Activated effector memory CD4-positive, alpha-beta T cell treated with anti-CD3 and anti-CD28 coated beads, Interleukin-2, amount 50 U/mL, for 16 hours (primary cell): ENCODE results near the gene BEND6.
A peak's percentile ranks its signal among the peaks of the same experiment; 100 is the strongest.

Source experiments
- DNase-seq: peaks from one replicate; pipeline ENCODE4 v3.0.0-alpha.2; 2020

Gene BEND6, protein sequence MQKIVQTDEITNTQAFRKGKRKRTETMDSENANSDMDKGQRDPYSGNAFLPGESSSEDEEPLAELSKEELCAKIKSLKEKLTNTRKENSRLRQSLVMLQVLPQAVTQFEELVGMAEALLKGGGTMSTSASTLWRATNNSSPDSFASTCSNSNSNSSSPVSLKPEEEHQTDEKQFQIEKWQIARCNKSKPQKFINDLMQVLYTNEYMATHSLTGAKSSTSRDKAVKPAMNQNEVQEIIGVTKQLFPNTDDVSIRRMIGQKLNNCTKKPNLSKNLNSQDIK

DNA sequence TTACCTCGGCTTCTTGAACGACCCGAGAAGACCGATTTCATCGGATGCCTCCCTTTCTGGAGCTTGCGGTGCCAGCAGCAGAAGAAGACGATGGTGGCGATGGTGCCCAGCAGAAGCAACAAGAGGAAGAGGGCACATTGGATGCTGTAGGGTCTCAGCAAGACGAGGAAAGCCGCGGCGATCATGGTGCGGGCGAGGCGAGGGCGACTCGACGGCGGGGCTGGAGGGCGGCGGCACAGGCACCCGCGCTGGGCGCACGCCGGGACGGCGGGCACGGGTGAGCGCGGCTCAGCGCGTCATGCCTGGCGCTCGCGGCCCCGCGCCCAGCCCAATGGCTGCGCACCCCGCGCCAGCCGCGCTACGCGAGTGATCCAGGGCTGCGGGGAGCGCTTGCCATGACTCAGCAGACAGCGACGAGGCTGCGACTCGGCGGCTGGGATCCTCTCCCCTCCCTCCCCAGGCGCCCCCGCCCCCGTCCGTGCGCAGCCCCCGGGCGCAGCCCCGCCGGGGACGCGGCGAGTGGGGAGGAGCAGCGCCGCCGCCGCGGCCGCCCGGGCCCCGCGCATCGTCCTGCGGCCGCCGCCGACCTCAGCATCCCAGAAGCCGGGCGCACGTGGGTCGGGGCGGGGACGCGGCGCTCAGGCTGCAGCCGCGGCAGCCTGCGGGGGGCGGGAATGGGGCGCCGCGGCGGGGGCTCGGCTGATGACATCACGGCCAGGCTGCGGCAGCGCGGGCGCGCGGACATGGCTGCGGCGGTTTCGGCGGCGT lies at the start of gene BEND6:
TSS of gene BEND6 (plus strand) at position 705 of the 768 bp plus-strand sequence. CDS start 26,704 bp downstream, outside the sequence.
- peak; percentile 72 for DNase-seq

DNA sequence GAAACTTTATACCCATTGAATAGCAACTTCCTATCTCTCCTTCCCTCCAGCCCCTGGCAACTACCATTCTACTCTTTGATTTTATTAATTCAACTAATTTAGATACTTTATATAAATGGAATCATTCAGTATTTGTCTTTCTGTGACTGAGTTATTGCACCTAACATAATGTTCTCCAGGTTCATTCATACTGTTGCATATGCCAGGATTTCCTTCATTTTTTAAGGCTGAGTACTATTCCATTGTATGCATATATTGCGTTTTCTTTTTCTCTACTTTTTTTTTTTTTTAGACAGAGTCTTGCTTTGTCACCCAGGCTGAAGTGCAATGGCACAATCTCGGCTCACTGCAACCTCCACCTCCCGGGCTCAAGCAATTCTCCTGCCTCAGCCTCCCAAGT lies 49.5 kb upstream of the BEND6 start:
- DNase-seq, result no peak

DNA sequence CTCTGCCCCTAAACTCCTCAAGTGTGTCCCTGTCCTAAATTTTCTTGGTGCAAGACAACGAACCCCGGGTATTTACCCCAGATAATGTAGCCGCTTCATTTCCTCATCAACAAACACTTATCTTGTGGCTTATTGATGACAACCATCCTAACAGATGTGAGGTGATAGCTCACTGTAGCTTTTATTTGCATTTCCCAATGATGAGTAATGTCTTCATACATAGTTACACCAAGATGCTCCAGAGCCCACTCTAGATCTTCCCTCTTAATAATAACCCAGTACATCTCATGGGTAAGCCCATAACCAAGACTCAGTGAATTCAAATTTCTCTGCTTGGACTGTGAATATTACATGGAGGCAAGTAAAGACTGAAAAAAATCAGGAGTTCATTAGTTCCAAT lies 48.2 kb upstream of the BEND6 start:
- no peak for DNase-seq

DNA sequence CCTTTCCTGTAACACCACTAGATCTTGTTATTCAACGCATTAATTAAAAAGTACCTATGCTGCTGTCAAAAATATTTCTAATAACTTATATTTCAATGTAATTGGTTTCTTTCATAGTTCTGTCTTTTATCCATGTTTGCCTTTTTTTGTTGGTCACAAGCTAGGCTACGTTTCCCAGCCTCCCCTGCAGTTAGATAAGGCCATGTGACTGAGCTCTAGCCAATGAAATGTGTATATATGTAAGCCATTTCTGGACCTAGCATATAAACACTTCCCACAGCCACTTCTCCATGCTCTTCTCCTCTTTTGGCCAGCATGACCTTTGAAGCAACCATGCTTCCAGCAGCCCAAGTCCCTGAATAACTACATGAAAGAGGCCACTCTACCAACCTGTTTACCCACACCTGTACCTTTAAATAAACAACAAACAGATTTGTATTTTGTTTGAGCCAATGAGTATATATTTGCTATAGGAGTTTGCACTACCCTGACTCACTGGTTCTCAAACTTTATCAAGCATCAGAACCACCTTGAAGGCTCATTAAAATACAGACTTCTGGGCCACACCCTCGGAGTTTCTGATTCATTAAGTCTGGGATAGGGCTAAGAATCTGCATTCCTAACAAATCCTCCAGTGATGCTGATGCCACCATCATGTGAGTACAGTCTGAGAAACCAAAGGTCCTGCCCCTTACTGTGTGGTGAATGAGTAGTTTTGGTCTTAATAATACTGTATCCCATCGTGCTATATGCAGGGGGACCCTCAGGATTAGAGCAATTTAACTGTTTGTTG lies 45.6 kb upstream of the BEND6 start:
- no peak for DNase-seq

DNA sequence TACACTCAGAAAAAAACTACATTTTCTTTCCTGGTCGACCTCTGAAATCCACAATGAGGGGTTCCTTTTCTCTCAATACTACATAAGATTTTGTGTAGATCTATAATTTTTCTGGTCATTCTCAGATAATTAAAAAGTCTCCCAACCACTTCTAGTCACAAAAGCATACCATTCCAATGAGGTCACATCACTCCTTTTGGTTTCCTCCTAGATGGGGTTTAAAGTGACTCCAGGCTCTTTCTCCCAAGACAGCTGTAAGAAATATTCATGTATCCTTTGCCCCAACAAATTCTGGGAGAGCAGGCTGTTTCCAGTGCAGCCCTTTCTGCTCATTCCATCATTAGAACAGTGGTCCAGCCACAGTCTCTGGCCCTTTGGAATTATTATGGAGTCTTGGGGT lies 43.1 kb upstream of the BEND6 start:
- no peak for DNase-seq

DNA sequence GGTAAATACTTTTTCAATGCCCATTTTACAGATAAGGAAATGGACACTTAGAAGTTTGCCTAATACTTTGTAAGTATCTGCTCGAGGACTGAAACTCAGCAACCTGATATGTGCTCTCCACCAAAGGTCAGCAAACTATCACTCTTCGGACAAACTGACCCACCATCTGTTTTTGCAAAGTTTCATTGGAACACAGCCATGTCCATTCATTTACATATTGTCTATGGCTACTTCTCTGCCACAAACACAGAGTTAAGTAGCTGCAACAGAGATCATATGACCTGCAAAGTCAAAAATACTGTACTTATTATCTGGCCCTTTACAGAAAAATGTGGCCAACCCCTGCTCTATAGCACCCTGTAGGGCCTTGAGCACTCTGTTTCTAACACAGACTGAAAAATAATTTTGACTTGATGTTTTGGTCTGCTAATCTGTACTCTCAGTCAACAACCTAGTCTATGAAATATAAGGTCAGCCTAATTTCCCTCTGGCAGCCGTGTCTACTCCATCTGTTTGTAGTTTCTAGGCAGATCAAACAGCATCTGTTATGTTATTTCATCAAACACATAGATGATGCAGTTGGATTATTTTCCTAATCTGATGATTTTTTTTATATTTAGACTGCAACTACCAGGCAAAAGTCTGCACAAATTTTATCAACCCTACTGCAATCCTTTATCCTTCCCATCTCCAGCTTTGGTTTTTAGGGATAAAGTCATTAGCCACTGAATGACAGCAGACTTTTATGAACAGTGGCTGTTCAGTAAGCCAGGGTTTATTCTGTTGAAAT lies 41.4 kb upstream of the BEND6 start:
- DNase-seq, result no peak

DNA sequence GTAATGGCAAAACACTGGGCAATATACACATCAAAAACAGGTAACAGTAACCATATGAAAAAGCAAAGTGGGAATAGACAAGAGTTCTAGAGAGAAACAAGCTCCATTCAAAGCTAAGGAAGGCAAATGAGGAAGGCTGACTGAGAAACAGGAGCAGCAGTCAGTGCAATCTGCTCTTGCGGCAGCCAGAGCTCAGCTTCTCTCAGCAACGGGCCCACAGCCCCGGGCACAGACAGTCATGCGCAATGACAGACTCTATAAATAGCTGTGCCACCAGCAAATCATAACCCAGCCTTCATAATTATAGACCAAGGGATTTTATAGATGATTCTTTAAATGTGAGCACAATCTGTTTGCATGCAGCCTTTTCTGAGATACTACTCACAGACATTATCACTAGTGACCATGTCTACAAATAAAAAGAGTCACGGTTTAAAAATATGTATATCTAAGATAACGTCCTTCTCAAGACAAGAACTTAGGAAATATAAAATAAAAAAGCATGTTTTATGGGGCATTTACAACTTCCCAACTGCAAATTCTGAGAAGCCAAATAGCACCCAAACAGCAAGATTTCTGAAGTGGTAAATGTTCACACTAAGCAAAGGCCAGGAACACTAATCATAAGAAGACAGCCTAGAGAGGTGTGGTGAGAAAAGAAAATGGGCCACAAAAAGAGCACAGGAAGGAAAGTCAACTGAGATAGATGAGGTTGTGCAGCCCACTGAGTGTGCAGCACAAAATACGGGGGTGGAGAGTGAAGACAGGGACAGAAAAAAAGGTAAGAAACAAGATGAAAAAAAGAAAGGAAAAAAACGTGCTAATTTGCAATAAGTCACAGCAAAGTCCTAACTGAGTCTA lies 39.9 kb upstream of the BEND6 start:
- DNase-seq, result no peak

DNA sequence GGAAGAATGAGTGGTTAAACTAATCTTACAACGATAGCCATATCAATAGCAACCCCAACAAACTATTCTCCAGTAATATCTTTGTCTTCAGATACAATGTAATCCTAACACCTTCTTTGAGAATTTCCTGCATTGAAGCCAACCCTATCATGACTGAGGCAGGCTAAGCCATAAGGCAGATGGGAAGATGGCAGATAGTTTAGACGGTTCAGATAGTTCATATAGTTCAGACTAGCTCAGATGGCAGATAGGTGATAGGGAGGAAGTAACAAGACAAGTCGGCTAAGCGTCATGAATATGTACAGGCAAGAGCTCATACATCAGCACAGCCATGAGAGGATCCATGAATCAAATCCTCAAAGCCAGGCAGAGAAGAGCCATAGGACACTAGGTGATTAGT lies 39.1 kb upstream of the BEND6 start:
- no peak for DNase-seq

DNA sequence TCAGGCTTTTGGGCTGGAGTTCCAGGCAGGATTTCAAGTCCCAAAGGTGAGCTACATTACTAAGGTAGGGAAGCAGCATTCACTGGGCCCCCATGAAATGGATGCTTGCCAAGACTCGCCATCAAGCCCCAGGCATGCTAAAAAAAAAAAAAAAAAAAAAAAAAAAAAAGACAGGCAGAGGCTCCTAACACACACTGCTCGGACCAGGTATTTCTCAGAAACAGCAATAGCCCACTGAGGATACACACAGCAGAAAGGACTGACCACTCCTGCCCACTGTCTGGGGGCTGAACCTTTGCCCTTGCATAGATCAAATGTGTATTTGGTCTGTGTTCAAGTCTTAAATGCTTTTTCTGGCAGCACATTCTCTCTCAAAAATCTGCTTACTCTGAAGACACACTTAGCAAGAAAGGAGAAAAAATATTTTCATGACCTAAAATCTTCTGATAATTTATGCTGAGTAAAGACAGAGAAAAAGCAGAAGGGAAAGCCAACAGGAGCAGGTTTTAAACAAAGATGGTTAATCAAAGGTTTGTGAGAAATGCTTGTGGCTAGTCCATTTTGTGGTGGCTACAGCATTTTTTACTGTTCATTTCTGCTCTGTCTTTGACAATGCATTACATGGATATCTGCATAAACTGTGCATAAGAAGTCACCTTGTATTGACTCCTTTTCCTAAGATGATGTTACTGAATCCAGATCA lies 37.9 kb upstream of the BEND6 start:
- DNase-seq, result no peak

DNA sequence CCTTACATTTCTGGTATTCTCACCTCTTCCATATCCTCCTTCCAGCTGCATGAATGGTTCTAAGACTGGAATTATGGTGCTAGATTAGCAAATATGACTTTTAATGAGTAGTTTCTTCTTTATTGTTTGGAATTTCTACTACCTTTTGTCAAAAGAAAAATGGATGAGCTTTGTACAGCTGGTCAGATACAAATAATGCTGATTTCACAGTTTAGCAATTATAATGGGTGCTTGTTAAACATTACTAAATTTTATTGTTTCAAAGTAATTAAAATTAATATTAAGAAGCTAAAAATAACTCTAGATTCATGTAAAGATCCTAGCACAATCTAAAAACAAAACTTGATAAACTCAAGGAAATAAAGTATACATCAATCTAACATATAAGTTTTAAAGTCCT lies 32.3 kb upstream of the BEND6 start:
- no peak for DNase-seq

DNA sequence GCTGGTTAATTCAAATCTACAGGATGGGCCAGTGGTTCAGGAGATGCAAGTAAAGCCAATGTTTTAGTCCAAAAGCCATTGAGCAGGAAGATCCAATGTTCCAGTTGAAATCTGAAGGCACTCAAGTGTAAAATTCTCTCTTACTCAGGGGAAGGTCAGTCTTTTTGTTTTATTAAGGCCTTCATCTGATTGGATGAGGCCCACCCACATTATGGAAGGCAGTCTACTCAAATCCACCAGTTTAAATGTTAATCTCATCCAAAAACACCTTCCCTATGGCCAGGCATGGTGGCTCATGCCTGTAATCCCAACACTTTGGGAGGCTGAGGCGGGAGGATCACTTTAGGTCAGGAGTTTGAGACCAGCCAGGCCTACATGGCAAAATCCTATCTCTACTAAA lies 31.3 kb upstream of the BEND6 start:
- no peak for DNase-seq

DNA sequence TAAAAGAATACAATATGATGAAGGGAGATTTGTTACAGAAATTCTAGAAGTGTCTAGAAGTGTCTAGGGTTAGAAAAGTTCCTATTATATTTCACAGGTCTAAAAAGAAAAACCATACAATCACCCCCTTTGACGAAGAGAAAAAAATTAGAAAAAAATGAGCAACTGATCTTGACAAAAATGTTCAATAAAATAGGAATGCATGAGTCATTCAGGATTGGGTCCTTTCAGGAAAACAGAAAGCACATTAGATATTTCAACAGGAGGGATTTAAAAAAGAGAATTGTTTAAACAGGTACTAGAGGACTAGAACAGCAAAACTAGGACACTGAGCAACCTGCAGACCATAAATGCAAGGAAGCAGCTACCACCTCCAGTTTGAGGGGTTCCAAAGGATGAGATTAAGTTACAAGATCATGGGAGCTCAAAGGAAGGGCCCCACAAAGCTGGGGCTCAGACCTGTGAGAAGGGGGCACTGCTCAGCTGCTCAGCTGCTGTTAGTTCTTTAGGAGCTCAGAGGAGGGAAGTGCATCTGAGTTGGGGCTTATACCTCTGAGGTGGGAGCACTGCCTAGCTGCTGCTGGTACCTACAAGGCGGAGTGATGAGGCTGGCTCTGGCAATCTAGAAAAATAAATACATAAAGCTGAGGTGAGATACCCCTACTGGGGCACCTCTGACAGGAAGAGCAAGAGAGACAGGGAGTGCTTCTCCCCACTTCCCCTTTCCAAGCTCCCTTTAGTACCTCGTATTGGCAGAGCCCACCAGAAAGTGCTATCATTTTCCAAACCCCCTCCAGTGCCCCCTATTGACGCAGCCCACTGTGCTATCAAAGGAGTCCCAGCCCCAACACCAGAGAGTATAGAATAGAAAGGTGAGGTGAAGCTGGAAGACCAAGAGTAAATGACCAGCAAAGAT lies 27.1 kb upstream of the BEND6 start:
- DNase-seq, result no peak

DNA sequence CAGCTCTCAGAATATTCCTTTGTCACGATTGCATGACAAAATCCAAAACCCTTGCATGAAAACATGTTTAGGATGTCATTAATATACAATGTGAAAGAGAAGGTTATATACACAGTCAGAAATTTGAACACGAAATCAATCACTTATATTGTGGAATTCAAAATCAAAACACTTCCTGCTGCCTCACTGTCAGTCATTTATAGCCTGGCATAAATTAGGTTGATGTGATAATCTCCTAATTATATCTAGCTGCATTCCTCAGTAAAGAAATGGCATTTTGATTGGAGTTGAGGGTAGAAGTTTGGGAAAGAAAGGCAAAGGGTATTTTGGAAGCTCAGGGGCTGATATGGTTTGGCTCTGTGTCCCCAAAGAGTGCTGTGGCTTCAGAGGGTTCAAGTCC lies 24.1 kb upstream of the BEND6 start:
- no peak for DNase-seq

DNA sequence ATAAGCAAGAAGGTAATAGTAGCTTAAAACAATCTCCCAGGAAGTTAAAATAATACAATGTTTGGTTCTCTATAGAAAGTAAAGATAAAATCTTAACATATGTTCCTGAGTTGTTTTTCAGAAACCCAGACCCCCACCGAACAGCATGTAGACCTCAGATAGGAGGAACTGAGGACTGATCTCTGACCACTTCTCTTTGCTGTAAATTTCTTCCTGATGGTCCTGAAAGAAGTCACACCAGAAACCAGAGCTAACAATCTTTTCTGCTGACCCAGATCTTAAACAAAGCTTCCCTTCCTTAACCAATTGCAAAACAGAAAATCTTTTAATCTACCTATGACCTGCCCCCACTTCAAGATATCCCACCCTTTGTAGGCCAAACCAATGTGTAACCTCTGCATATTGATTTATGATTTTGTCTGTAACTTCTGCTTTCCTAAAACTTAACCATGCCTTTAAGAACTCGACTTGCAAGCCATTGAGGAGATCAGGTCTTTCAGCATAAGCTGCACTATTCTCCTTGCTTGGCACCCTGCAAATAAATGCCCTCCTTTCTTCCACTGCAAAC lies 21.9 kb upstream of the BEND6 start:
- no peak for DNase-seq

DNA sequence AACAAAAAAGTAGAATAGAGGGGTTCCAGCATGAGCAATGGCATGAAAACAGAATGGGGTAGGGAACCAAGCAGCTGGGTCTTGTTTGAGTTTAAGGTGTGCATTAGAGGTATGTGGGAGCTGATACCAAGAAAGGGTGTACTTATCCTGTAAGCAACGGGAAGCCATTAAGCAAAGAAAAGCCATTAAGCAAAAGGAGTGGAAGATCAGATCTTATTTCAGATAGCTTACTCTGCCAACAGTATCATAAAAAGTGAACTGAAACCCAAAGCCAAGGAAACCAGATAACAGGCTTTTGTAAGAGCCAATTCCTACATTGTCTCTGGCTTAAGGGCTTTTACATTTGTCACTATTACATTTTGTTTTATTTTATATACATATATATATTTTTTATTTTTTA lies 21.3 kb upstream of the BEND6 start:
- no peak for DNase-seq

DNA sequence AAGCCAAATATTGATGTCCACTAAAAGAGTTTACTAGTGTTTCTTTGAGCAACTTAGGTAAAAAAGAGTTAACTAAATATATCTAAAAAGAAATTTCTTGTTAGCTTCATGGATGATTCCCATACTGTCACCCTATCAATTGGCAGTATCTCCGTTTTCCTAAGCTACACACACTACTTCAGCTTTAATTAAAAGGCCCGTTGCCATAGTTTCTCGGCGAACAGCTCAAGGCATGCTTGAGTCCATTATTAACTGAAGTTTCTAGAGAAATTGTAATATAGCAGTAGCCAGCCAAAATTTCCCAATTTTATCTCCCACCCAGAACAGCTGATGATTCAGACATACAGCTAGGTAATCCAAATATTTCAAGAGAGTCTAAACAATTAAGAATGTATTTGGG lies 20.0 kb upstream of the BEND6 start:
- DNase-seq, result no peak

DNA sequence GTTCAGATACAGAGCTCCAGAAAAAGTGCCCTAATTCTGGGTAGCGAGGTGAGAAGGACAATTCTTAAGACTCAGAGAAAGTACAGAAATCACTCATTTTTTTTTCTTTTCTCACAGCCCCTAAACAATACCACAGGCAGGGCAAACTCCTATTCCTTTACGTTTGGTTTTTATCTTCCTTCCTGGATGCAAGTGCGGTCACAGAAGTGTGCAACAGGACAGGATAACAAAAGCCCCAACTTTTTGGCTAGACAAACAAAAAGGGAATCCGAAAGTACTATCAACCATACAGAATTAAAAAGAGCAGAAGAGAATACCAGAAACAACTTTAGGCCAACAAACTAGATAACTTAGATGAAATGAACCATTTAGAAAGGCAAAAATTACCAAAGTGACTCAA lies 18.4 kb upstream of the BEND6 start:
- no peak for DNase-seq

DNA sequence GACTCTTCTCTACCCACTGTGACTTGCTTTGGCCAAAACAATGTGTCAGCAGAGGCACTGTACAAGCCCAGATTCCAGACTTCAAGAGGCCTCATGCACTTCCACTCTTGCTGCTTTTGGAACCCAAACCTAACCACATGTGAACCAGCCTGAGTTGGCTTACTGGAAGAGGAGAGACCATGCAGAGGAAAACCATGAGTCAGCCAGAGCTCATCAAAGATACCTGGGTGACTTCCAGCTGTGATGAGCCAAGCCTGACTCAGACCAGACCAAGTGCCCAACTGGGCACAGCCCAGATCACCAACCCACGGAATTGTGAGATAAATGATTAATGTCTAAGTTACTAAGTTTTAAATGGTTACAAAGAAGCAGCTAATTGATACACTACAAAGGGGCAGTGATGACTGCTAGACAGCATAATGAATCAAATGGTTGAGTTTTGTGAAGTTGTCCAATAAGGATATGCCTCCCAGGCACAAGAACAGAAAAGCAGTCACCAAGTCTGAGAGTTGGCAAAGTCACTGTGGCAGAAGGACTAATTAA lies 16.2 kb upstream of the BEND6 start:
- no peak for DNase-seq

DNA sequence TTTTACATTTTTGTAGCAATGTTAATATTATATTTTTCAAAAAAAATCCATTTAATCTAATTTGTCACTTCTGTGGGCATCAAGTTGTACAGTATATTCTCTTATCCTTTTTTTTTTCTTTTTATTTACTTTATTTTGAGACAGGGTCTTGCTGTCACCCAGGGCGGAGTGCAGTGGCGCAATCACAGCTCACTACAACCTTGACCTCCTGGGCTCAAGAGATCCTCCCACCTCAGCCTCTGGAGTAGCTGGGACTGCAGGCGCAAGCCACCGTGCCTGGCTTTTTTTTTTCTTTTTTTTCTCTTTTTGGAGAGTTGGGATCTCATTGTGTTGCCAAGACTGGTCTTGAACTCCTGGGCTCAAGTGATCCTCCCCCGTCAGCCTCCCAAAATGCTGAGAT lies 14.4 kb upstream of the BEND6 start:
- no peak for DNase-seq

DNA sequence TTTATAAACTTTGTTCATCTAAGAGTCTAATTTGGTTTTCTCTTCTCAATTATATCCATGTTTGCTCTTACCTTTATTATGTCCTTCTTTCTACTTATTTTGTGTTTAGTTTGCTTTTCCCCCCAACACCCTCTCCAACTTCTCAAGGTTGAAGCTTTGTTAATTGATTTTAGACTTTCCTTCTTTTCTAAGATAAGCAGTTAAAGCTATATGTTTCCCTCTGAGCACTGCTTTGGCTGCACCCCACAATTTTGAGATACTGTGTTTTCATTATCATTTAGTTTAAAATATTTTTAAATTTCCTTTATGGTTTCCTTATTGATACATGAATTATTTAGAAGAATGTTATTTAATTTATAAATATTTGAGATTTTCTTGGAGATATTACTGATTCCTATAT lies 13.9 kb upstream of the BEND6 start:
- no peak for DNase-seq
